Endothelial cell of umbilical vein (primary cell): ENCODE data around the gene ZIM2. TPM values are rescaled to one million over a fixed set of nuclear protein-coding genes. Genes with fewer than 3 reads are reported as not detected.

ENCODE experiments used
- BruUV-seq: library from RNA; stranded (reverse); fragments of 400-500 nt; replicated peaks from 2 replicates; lab custom pipeline; 2021; lab: Mats Ljungman, UMichigan
- CTCF ChIA-PET: fragments of 300-600, 350-600 bp; sonication (Branson Sonifier 250); formaldehyde crosslinking; loops from one replicate; lab custom pipeline; 2021; ENCODE audit warnings: antibody characterized with exemption, inconsistent platforms; lab: Charles Lee
- POLR2A ChIA-PET: fragments of 300-600, 350-600 bp; sonication (Branson Sonifier 250); formaldehyde crosslinking; loops from one replicate; lab custom pipeline; 2021; ENCODE audit warnings: antibody characterized with exemption, inconsistent platforms; lab: Charles Lee
- DNase-seq: peaks from one replicate; pipeline ENCODE4 v3.0.0-alpha.2; 2011; ENCODE audit warnings: low read depth, low spot score
- FAIRE-seq: peaks from 2 replicates; lab custom pipeline; 2011; peaks lifted over from hg19 to GRCh38; lab: Jason Lieb, UNC
- H2AFZ ChIP-seq: 2 replicates; pipeline ENCODE4 v1.6.0; 2012; ENCODE audit warnings: low read depth, low read length, control low read depth, inconsistent platforms
- H3K27ac ChIP-seq: 2 replicates; pipeline ENCODE4 v1.5.1; 2011; ENCODE audit warnings: low read depth, mild to moderate bottlenecking, control low read depth, low read length, moderate library complexity; ENCODE audit not compliant: insufficient read depth
- H3K27me3 ChIP-seq, 2 experiments: 2 replicates each; pipeline versions ENCODE4 v1.6.0 to v1.6.1; 2011; ENCODE audit warnings: low read length in 2 of 2, mixed read lengths in 1 of 2; ENCODE audit not compliant: control insufficient read depth in 2 of 2, insufficient read depth in 2 of 2
- H3K36me3 ChIP-seq, 2 experiments: 2 replicates in 1 of 2; 3 replicates in 1 of 2; pipeline ENCODE4 v1.5.1; 2011; ENCODE audit warnings: low read length in 2 of 2, mild to moderate bottlenecking in 1 of 2, moderate library complexity in 1 of 2; ENCODE audit not compliant: control insufficient read depth in 2 of 2, insufficient read depth in 2 of 2; ENCODE audit errors: extremely low read depth in 1 of 2
- H3K4me1 ChIP-seq: 3 replicates; pipeline ENCODE4 v1.5.1; 2011; ENCODE audit warnings: mild to moderate bottlenecking, low read length; ENCODE audit not compliant: control insufficient read depth, insufficient read depth; ENCODE audit errors: extremely low read depth
- H3K4me2 ChIP-seq: 2 replicates; pipeline ENCODE4 v1.6.1; 2011; ENCODE audit warnings: low read length, control low read depth, mixed read lengths; ENCODE audit not compliant: insufficient read depth
- H3K4me3 ChIP-seq, 3 experiments: fragments of 200-600 bp in 1 of 3; sonication (generic), shearing (Covaris generic) in 1 of 3; replicated peaks in 1 of 3; 2 replicates each; pipeline ENCODE4 v1.5.1; 2011 to 2016; ENCODE audit warnings: control low read depth in 3 of 3, low read length in 3 of 3, mild to moderate bottlenecking in 2 of 3, inconsistent platforms in 1 of 3, low read depth in 1 of 3, moderate library complexity in 1 of 3; ENCODE audit not compliant: insufficient read depth in 1 of 3
- H3K79me2 ChIP-seq: 2 replicates; pipeline ENCODE4 v1.6.0; 2012; ENCODE audit warnings: low read length, inconsistent platforms; ENCODE audit not compliant: control insufficient read depth, insufficient read depth
- H3K9ac ChIP-seq: replicated peaks from 2 replicates; pipeline ENCODE3; 2011; ENCODE audit warnings: low read length, control low read depth; ENCODE audit not compliant: insufficient read depth; ENCODE audit errors: extremely low read depth
- H3K9me1 ChIP-seq: replicated peaks from 3 replicates; pipeline ENCODE4 v1.6.0; 2011; ENCODE audit warnings: mild to moderate bottlenecking, low read length; ENCODE audit not compliant: control insufficient read depth, insufficient read depth; ENCODE audit errors: extremely low read depth
- H3K9me3 ChIP-seq: replicated peaks from 2 replicates; pipeline ENCODE4 v1.5.1; 2012; ENCODE audit warnings: low read length, inconsistent platforms; ENCODE audit not compliant: control insufficient read depth, insufficient read depth
- H4K20me1 ChIP-seq: replicated peaks from 2 replicates; pipeline ENCODE3; 2011; ENCODE audit warnings: mild to moderate bottlenecking, low read length; ENCODE audit not compliant: control insufficient read depth, insufficient read depth; ENCODE audit errors: extremely low read depth
- CTCF ChIP-seq, 2 donors: IDR thresholded peaks; 1 replicate in 1 of 2; 2 replicates in 1 of 2; pipeline ENCODE4 v1.5.1; 2011; ENCODE audit warnings: low read length in 2 of 2, mild to moderate bottlenecking in 2 of 2, moderate library complexity in 2 of 2, control low read depth in 1 of 2, inconsistent platforms in 1 of 2, low read depth in 1 of 2; ENCODE audit not compliant: insufficient read depth in 1 of 2; ENCODE audit errors: extremely low read depth in 1 of 2
- EZH2 ChIP-seq: IDR thresholded peaks from 2 replicates; pipeline ENCODE4 v1.6.1; 2012; ENCODE audit warnings: borderline replicate concordance, low read depth, mild to moderate bottlenecking, moderate library complexity, low read length, inconsistent platforms; ENCODE audit not compliant: severe bottlenecking
- FOS ChIP-seq: IDR thresholded peaks from 2 replicates; pipeline ENCODE4 v1.6.1; 2011; ENCODE audit warnings: mild to moderate bottlenecking, low read length, moderate library complexity, borderline replicate concordance; ENCODE audit not compliant: insufficient read depth
- GATA2 ChIP-seq: IDR thresholded peaks from 2 replicates; pipeline ENCODE4 v1.7.0; 2011; ENCODE audit warnings: low read depth, mild to moderate bottlenecking, moderate library complexity, mixed read lengths, low read length; ENCODE audit not compliant: insufficient read length, insufficient read depth
- JUN ChIP-seq: IDR thresholded peaks from 2 replicates; pipeline ENCODE4 v1.6.1; 2011; ENCODE audit warnings: borderline replicate concordance, low read depth; ENCODE audit not compliant: insufficient read length, insufficient read depth
- MAX ChIP-seq: IDR thresholded peaks from 2 replicates; pipeline ENCODE4 v1.6.1; 2011; ENCODE audit not compliant: insufficient read depth, insufficient read length
- MYC ChIP-seq: IDR thresholded peaks from one replicate; pipeline ENCODE4 v1.6.1; 2011; ENCODE audit warnings: mild to moderate bottlenecking, low read depth, low read length
- POLR2A ChIP-seq: IDR thresholded peaks from 2 replicates; pipeline ENCODE4 v1.6.1; 2012; ENCODE audit warnings: low read depth, mild to moderate bottlenecking, control low read depth, low read length
- POLR2AphosphoS5 ChIP-seq: IDR thresholded peaks from 2 replicates; pipeline ENCODE4 v1.6.1; 2012; ENCODE audit warnings: low read depth, mild to moderate bottlenecking, control low read depth, low read length, moderate library complexity; ENCODE audit not compliant: insufficient read depth
- dilution Hi-C: fragments of 300-500 bp; cut with MboI; formaldehyde crosslinking; loops from one replicate; pipeline ENCODE4 v1.15.0; 2019; ENCODE audit warnings: low sequenced_read_pairs; ENCODE audit not compliant: extremely low pct_ligation_motif_present
- intact Hi-C: fragments of 100-400 bp; cut with micrococcal nuclease; formaldehyde crosslinking; loops from one replicate; pipeline ENCODE4 v1.10.0; 2022
- polyA plus RNA-seq, 4 experiments: library from polyadenylated mRNA; depleted of rRNA in 3 of 4; stranded (reverse) in 3 of 4; unstranded in 1 of 4; fragments of >200 nt; gene quantifications; 2 replicates each; pipeline versions ENCODE4 v1.2.1 to v1.2.3, GENCODE V29; 2011 to 2012; ENCODE audit warnings: missing spikeins in 1 of 4
- total RNA-seq: library from RNA; stranded (reverse); gene quantifications from 2 replicates; pipeline ENCODE4 v1.2.3, GENCODE V29; 2021

Gene ZIM2
- total and polyA plus RNA-seq, 2 donors (not counting 3 experiments of a cell fraction or from before 2014, with no cell fraction given) = not detected

- FAIRE-seq (no peak), DNase-seq (no peak)
- Histone ChIP-seq H3K27me3 (no peaks in the 10 kb centered on the region), H3K27ac (no peak overlapping the region), H4K20me1 (no peaks in the 10 kb centered on the region), H3K9ac (no peak overlapping the region), H2AFZ (no peak overlapping the region), H3K4me1 (no peaks in the 10 kb centered on the region), H3K4me2 (no peak overlapping the region), H3K36me3 (no peaks in the 10 kb centered on the region), H3K4me3 (no peak overlapping the region), H3K9me3 (peaks cover 3% of the 10 kb centered on the region), H3K79me2 (no peaks in the 10 kb centered on the region), H3K9me1 (no peaks in the 10 kb centered on the region)
- no TSS peak for BruUV-seq
- dilution Hi-C loops = no loop called here
- TF ChIP-seq EZH2 (no peak), CTCF (IDR thresholded peaks at IDR 0.05; ENCODE audit: extremely low read depth in 1 of 2, insufficient read depth in 1 of 2, low read depth in 1 of 2, low read length in 2 of 2) (no peak), MAX (no peak), GATA2 (no peak), JUN (no peak), POLR2A (no peak), POLR2AphosphoS5 (no peak), FOS (no peak), MYC (no peak)
- intact Hi-C loops = no loop called here
- POLR2A ChIA-PET = no interaction called here
- CTCF ChIA-PET = no interaction called here
Measured at GRCh38 chr19:56868446-56868845, 27.9 kb upstream of the ZIM2 start.
